ENCODE measurements around the gene LDLR. TPM values are rescaled to one million over a fixed set of nuclear protein-coding genes. Genes with fewer than 3 reads are reported as not detected.

LDLR gene
- total RNA-seq, 6 donors from 2014 or later: 204 to 493 (median 234) TPM

DNA sequence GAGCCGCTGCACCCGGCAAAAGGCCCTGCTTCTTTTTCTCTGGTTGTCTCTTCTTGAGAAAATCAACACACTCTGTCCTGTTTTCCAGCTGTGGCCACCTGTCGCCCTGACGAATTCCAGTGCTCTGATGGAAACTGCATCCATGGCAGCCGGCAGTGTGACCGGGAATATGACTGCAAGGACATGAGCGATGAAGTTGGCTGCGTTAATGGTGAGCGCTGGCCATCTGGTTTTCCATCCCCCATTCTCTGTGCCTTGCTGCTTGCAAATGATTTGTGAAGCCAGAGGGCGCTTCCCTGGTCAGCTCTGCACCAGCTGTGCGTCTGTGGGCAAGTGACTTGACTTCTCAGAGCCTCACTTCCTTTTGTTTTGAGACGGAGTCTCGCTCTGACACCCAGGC lies 17.2 kb downstream of the LDLR start:
- DNase-seq: no peak
- WGBS, 2 donors: 82 to 93% methylated on average over 13 of the region's 13 CpGs
- TF ChIP-seq POLR2AphosphoS5 (IDR thresholded peaks at IDR 0.05) (peak; percentile 30 to 63), EP300 (IDR thresholded peaks at IDR 0.05) (no peak)
- TF ChIP-seq, protein P1, sequence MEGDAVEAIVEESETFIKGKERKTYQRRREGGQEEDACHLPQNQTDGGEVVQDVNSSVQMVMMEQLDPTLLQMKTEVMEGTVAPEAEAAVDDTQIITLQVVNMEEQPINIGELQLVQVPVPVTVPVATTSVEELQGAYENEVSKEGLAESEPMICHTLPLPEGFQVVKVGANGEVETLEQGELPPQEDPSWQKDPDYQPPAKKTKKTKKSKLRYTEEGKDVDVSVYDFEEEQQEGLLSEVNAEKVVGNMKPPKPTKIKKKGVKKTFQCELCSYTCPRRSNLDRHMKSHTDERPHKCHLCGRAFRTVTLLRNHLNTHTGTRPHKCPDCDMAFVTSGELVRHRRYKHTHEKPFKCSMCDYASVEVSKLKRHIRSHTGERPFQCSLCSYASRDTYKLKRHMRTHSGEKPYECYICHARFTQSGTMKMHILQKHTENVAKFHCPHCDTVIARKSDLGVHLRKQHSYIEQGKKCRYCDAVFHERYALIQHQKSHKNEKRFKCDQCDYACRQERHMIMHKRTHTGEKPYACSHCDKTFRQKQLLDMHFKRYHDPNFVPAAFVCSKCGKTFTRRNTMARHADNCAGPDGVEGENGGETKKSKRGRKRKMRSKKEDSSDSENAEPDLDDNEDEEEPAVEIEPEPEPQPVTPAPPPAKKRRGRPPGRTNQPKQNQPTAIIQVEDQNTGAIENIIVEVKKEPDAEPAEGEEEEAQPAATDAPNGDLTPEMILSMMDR (IDR thresholded peaks at IDR 0.05): no peak
- Histone ChIP-seq H3K27ac (peak overlapping the region in 2 of 4 donors; percentile 31 to 35), H3K4me3 (no peak overlapping the region), H3K36me3 (peaks cover 34 to 100% (median 97%) of the 10 kb centered on the region in 4 donors), H3K4me1 (no peaks in the 10 kb centered on the region), H3K9me3 (no peaks in the 10 kb centered on the region), H3K27me3 (no peaks in the 10 kb centered on the region)
- ATAC-seq (ENCODE audit: low FRiP score in 2 of 2): no peak

- ATAC-seq (ENCODE audit: low FRiP score in 2 of 2) (no peak), DNase-seq (no peak)
- Histone ChIP-seq H3K4me1 (no peaks in the 10 kb centered on the region), H3K27me3 (no peaks in the 10 kb centered on the region), H3K36me3 (peaks cover 48 to 100% (median 99%) of the 10 kb centered on the region in 4 donors), H3K4me3 (no peak overlapping the region), H3K27ac (no peak overlapping the region), H3K9me3 (no peaks in the 10 kb centered on the region)
- TF ChIP-seq, protein P1 (IDR thresholded peaks at IDR 0.05): no peak
- TF ChIP-seq POLR2A (IDR thresholded peaks at IDR 0.05) (no peak), EP300 (IDR thresholded peaks at IDR 0.05) (no peak), POLR2AphosphoS5 (IDR thresholded peaks at IDR 0.05) (no peak)
- WGBS, 2 donors: 93 to 97% methylated on average over 6 of the region's 6 CpGs
Measured at GRCh38 chr19:11108746-11109145, 19.5 kb downstream of the LDLR start.

DNA sequence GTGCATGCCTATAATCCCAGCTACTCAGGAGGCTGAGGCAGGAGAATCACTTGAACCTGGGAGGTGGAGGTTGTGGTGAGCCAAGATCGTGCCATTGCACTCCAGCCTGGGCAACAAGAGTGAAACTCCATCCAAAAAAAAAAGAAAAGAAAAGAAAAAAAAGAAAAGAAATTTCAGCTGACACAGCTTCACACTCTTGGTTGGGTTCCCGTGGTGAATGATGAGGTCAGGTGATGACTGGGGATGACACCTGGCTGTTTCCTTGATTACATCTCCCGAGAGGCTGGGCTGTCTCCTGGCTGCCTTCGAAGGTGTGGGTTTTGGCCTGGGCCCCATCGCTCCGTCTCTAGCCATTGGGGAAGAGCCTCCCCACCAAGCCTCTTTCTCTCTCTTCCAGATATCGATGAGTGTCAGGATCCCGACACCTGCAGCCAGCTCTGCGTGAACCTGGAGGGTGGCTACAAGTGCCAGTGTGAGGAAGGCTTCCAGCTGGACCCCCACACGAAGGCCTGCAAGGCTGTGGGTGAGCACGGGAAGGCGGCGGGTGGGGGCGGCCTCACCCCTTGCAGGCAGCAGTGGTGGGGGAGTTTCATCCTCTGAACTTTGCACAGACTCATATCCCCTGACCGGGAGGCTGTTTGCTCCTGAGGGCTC lies 22.0 kb downstream of the LDLR start:
- TF ChIP-seq EP300 (IDR thresholded peaks at IDR 0.05) (no peak), POLR2AphosphoS5 (IDR thresholded peaks at IDR 0.05) (no peak), POLR2A (IDR thresholded peaks at IDR 0.05) (no peak)
- TF ChIP-seq, protein P1 (IDR thresholded peaks at IDR 0.05): no peak
- Histone ChIP-seq H3K36me3 (peaks cover 60 to 100% (median 99%) of the 10 kb centered on the region in 4 donors), H3K27ac (no peak overlapping the region), H3K9me3 (no peaks in the 10 kb centered on the region), H3K4me1 (no peaks in the 10 kb centered on the region), H3K4me3 (no peak overlapping the region), H3K27me3 (no peaks in the 10 kb centered on the region)
- 92 to 94% methylated on average over 7 to 15 of the region's 15 CpGs for WGBS, 2 donors
- DNase-seq (peak in 1 of 2 donors; percentile 71), ATAC-seq (ENCODE audit: low FRiP score in 2 of 2) (peak; percentile 21 to 41)

- H3K27me3 ChIP-seq: no peaks in the 10 kb centered on the region
- ATAC-seq (ENCODE audit: low FRiP score in 2 of 2) (peak in 1 of 2 donors; percentile 5), DNase-seq (no peak)
- 84 to 93% methylated on average over 7 to 8 of the region's 8 CpGs for WGBS, 2 donors
- H3K4me3 ChIP-seq: no peak overlapping the region
- peaks cover 55 to 100% (median 99%) of the 10 kb centered on the region in 4 donors for H3K36me3 ChIP-seq
- no peak overlapping the region for H3K27ac ChIP-seq
- H3K9me3 ChIP-seq: no peaks in the 10 kb centered on the region
- H3K4me1 ChIP-seq: no peaks in the 10 kb centered on the region
- TF ChIP-seq EP300 (IDR thresholded peaks at IDR 0.05): no peak
- TF ChIP-seq POLR2AphosphoS5 (IDR thresholded peaks at IDR 0.05): no peak
- no peak for TF ChIP-seq POLR2A (IDR thresholded peaks at IDR 0.05)
- TF ChIP-seq, protein P1 (IDR thresholded peaks at IDR 0.05): no peak
Measured at GRCh38 chr19:11111771-11112144, 22.5 kb downstream of the LDLR start.

Measured in upper lobe of left lung (tissue), 6 donors.